H9 (cell line): ENCODE results near the gene MTX1. TPM values are rescaled to one million over a fixed set of nuclear protein-coding genes. Genes with fewer than 3 reads are reported as not detected.
A peak's percentile ranks its signal among the peaks of the same experiment; 100 is the strongest.

ENCODE experiments used
- DNase-seq: peaks from one replicate; pipeline ENCODE4 v3.0.0-alpha.2; 2017
- H2AFZ ChIP-seq: one replicate; pipeline ENCODE4 v1.6.1; 2013; ENCODE audit warnings: mild to moderate bottlenecking, low read length, control low read depth, moderate library complexity
- H2AK5ac ChIP-seq: 2 replicates; pipeline ENCODE4 v1.6.1; 2013; ENCODE audit warnings: low read length, control low read depth, mixed read lengths; ENCODE audit not compliant: insufficient read length
- H2BK120ac ChIP-seq: one replicate; pipeline ENCODE4 v1.6.1; 2013; ENCODE audit warnings: low read depth, mild to moderate bottlenecking, low read length, control low read depth, inconsistent platforms; ENCODE audit not compliant: poor library complexity, severe bottlenecking
- H2BK12ac ChIP-seq: 2 replicates; pipeline ENCODE4 v1.6.1; 2013; ENCODE audit warnings: low read length, control low read depth, mixed read lengths, low read depth; ENCODE audit not compliant: insufficient read length
- H2BK15ac ChIP-seq: 2 replicates; pipeline ENCODE4 v1.6.1; 2013; ENCODE audit warnings: low read depth, low read length, control low read depth
- H2BK20ac ChIP-seq: one replicate; pipeline ENCODE4 v1.6.1; 2013; ENCODE audit warnings: low read depth, mild to moderate bottlenecking, low read length, control low read depth, inconsistent platforms; ENCODE audit not compliant: poor library complexity, severe bottlenecking
- H2BK5ac ChIP-seq: 2 replicates; pipeline ENCODE4 v1.6.1; 2013; ENCODE audit warnings: low read length, control low read depth, mixed read lengths; ENCODE audit not compliant: insufficient read length
- H3K14ac ChIP-seq: 2 replicates; pipeline ENCODE4 v1.6.1; 2013; ENCODE audit warnings: low read length, control low read depth; ENCODE audit not compliant: insufficient read depth
- H3K18ac ChIP-seq: 2 replicates; pipeline ENCODE4 v1.6.1; 2013; ENCODE audit warnings: low read depth, mild to moderate bottlenecking, mixed read lengths, low read length, control low read depth; ENCODE audit not compliant: insufficient read length
- H3K23ac ChIP-seq: 2 replicates; pipeline ENCODE4 v1.6.1; 2013; ENCODE audit warnings: low read length, control low read depth, mixed read lengths, low read depth; ENCODE audit not compliant: insufficient read length
- H3K23me2 ChIP-seq: 2 replicates; pipeline ENCODE4 v1.6.1; 2013; ENCODE audit warnings: low read depth, mild to moderate bottlenecking, mixed read lengths, low read length, control low read depth; ENCODE audit not compliant: insufficient read length, poor library complexity, severe bottlenecking
- H3K27ac ChIP-seq: 2 replicates; pipeline ENCODE4 v1.5.1; 2013; ENCODE audit warnings: low read length, control low read depth, mixed read lengths, low read depth; ENCODE audit not compliant: insufficient read length
- H3K27me3 ChIP-seq: 2 replicates; pipeline ENCODE4 v1.6.1; 2013; ENCODE audit warnings: low read length, control low read depth, inconsistent platforms; ENCODE audit not compliant: insufficient read depth
- H3K4ac ChIP-seq: 2 replicates; pipeline ENCODE4 v1.6.1; 2013; ENCODE audit warnings: low read depth, mild to moderate bottlenecking, control low read depth, inconsistent platforms, low read length, moderate library complexity
- H3K4me1 ChIP-seq: 2 replicates; pipeline ENCODE4 v1.6.1; 2013; ENCODE audit warnings: low read length, control low read depth, inconsistent platforms; ENCODE audit not compliant: insufficient read depth
- H3K4me2 ChIP-seq: 2 replicates; pipeline ENCODE4 v1.6.1; 2013; ENCODE audit warnings: low read length, control low read depth, mixed read lengths; ENCODE audit not compliant: insufficient read length, insufficient read depth
- H3K56ac ChIP-seq: 2 replicates; pipeline ENCODE4 v1.6.1; 2013; ENCODE audit warnings: low read depth, mild to moderate bottlenecking, mixed read lengths, low read length, control low read depth; ENCODE audit not compliant: insufficient read length
- H3K79me1 ChIP-seq: 2 replicates; pipeline ENCODE4 v1.6.1; 2013; ENCODE audit warnings: low read depth, mild to moderate bottlenecking, moderate library complexity, low read length, control low read depth, inconsistent platforms; ENCODE audit not compliant: insufficient read depth, poor library complexity, severe bottlenecking
- H3K79me2 ChIP-seq: 2 replicates; pipeline ENCODE4 v1.6.1; 2013; ENCODE audit warnings: low read length, control low read depth, inconsistent platforms; ENCODE audit not compliant: insufficient read depth
- H3K9ac ChIP-seq: 2 replicates; pipeline ENCODE4 v1.6.1; 2013; ENCODE audit warnings: low read length, control low read depth, mixed read lengths; ENCODE audit not compliant: insufficient read length; ENCODE audit errors: extremely low read depth
- H3K9me3 ChIP-seq: one replicate; pipeline ENCODE4 v1.6.1; 2013; ENCODE audit warnings: low read depth, low read length, inconsistent platforms; ENCODE audit not compliant: control insufficient read depth
- H3T11ph ChIP-seq: one replicate; pipeline ENCODE4 v1.6.1; 2013; ENCODE audit warnings: mild to moderate bottlenecking, low read length, control low read depth, inconsistent platforms
- H4K20me1 ChIP-seq: one replicate; pipeline ENCODE4 v1.6.1; 2013; ENCODE audit not compliant: control insufficient read depth, insufficient read length, insufficient read depth
- H4K5ac ChIP-seq: 2 replicates; pipeline ENCODE4 v1.6.1; 2013; ENCODE audit warnings: low read depth, mild to moderate bottlenecking, mixed read lengths, low read length, control low read depth; ENCODE audit not compliant: insufficient read length
- H4K8ac ChIP-seq: replicated peaks from 2 replicates; pipeline ENCODE4 v1.6.1; 2013; ENCODE audit warnings: low read length, control low read depth, mixed read lengths, low read depth; ENCODE audit not compliant: insufficient read length
- H4K91ac ChIP-seq: 2 replicates; pipeline ENCODE4 v1.6.1; 2013; ENCODE audit warnings: low read depth, mild to moderate bottlenecking, moderate library complexity, mixed read lengths, low read length, control low read depth; ENCODE audit not compliant: insufficient read length
- H3K27ac Mint-ChIP-seq, 3 experiments: 2 replicates in 2 of 3; 3 replicates in 1 of 3; pipeline ENCODE4 v1.8.0; 2020 to 2021; ENCODE audit warnings: mixed read lengths in 3 of 3, mild to moderate bottlenecking in 1 of 3, moderate library complexity in 1 of 3
- H3K27me3 Mint-ChIP-seq: 2 replicates; pipeline ENCODE4 v1.8.0; 2021; ENCODE audit warnings: low read depth, mild to moderate bottlenecking, moderate library complexity, mixed read lengths
- H3K36me3 Mint-ChIP-seq, 3 experiments: 2 replicates in 2 of 3; 3 replicates in 1 of 3; pipeline ENCODE4 v1.8.0; 2020 to 2021; ENCODE audit warnings: low read depth in 3 of 3, mixed read lengths in 3 of 3; ENCODE audit not compliant: insufficient read depth in 1 of 3
- H3K4me1 Mint-ChIP-seq, 2 experiments: 2 replicates each; pipeline ENCODE4 v1.8.0; 2020; ENCODE audit warnings: mixed read lengths in 2 of 2
- H3K4me3 Mint-ChIP-seq, 2 experiments: 2 replicates in 1 of 2; 3 replicates in 1 of 2; pipeline ENCODE4 v1.8.0; 2020 to 2021; ENCODE audit warnings: mild to moderate bottlenecking in 2 of 2, mixed read lengths in 2 of 2, moderate library complexity in 1 of 2
- H3K9me3 Mint-ChIP-seq, 2 experiments: 2 replicates in 1 of 2; 3 replicates in 1 of 2; pipeline ENCODE4 v1.8.0; 2020; ENCODE audit warnings: mild to moderate bottlenecking in 2 of 2, mixed read lengths in 2 of 2, moderate library complexity in 1 of 2
- WGBS: extraction: QIAGEN DNeasy Blood & Tissue Kit; methylation state at CpG from one replicate; pipeline ENCODE4 v1.1.7; 2013; ENCODE audit warnings: missing lambda C conversion rate, low lambda C conversion rate, mixed read lengths; ENCODE audit not compliant: insufficient read length; ENCODE audit errors: extremely low coverage; 5-methylcytosine and 5-hydroxymethylcytosine counted together
- total RNA-seq: library from RNA; stranded (reverse); gene quantifications from 2 replicates; pipeline ENCODE4 v1.2.1, GENCODE V29; 2021
- TF ChIP-seq, protein P1 (sequence below): fragments of 200-600 bp; sonication (generic); conservative IDR thresholded peaks from 3 replicates; pipeline ENCODE4 v1.8.0; 2021; ENCODE audit warnings: antibody characterized with exemption, mild to moderate bottlenecking

Gene MTX1
- total RNA-seq, 1 experiment from 2014 or later, result 45.0 TPM

- no peak overlapping the region for H3T11ph ChIP-seq
- H3K4me1 ChIP-seq, result peaks cover 7% of the 10 kb centered on the region
- H4K5ac ChIP-seq, result no peak overlapping the region
- no peak overlapping the region for H2BK15ac ChIP-seq
- peaks cover 60 to 90% (median 81%) of the 10 kb centered on the region in 3 experiments for H3K36me3 Mint-ChIP-seq
- H2BK120ac ChIP-seq, result no peak overlapping the region
- no peak overlapping the region for H3K27ac ChIP-seq
- no peak overlapping the region for H3K18ac ChIP-seq
- no peak overlapping the region for H2BK12ac ChIP-seq
- no peak overlapping the region for H3K9ac ChIP-seq
- H3K23ac ChIP-seq, result no peak overlapping the region
- no peak for DNase-seq
- H2AK5ac ChIP-seq, result no peak overlapping the region
- H3K27ac Mint-ChIP-seq, result peak overlapping the region in 2 of 3 experiments; percentile 28 to 68; a peak in 2 of 7 replicates
- no peaks in the 10 kb centered on the region for H3K9me3 ChIP-seq
- no peaks in the 10 kb centered on the region; a peak in 1 of 5 replicates for H3K9me3 Mint-ChIP-seq
- H3K79me2 ChIP-seq, result peaks cover 6% of the 10 kb centered on the region; the same call in 1 of the 2 replicates
- H2AFZ ChIP-seq, result no peak overlapping the region
- H3K79me1 ChIP-seq, result no peaks in the 10 kb centered on the region
- no peak overlapping the region for H3K4ac ChIP-seq
- H3K4me1 Mint-ChIP-seq, result peaks cover 19 to 32% of the 10 kb centered on the region in 2 experiments
- TF ChIP-seq, protein P1, sequence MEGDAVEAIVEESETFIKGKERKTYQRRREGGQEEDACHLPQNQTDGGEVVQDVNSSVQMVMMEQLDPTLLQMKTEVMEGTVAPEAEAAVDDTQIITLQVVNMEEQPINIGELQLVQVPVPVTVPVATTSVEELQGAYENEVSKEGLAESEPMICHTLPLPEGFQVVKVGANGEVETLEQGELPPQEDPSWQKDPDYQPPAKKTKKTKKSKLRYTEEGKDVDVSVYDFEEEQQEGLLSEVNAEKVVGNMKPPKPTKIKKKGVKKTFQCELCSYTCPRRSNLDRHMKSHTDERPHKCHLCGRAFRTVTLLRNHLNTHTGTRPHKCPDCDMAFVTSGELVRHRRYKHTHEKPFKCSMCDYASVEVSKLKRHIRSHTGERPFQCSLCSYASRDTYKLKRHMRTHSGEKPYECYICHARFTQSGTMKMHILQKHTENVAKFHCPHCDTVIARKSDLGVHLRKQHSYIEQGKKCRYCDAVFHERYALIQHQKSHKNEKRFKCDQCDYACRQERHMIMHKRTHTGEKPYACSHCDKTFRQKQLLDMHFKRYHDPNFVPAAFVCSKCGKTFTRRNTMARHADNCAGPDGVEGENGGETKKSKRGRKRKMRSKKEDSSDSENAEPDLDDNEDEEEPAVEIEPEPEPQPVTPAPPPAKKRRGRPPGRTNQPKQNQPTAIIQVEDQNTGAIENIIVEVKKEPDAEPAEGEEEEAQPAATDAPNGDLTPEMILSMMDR, result no peak
- H3K27me3 ChIP-seq, result no peaks in the 10 kb centered on the region
- no peak overlapping the region for H2BK5ac ChIP-seq
- no peak overlapping the region for H4K91ac ChIP-seq
- H3K4me2 ChIP-seq, result no peak overlapping the region
- H3K23me2 ChIP-seq, result peaks cover 9% of the 10 kb centered on the region
- H3K14ac ChIP-seq, result no peak overlapping the region
- H4K20me1 ChIP-seq, result peaks cover 5% of the 10 kb centered on the region
- no CpG with 5 or more reads among the region's 5 CpGs for WGBS
- H2BK20ac ChIP-seq, result no peak overlapping the region
- no peak overlapping the region for H4K8ac ChIP-seq
- H3K27me3 Mint-ChIP-seq, result peaks cover 2% of the 10 kb centered on the region
- H3K4me3 Mint-ChIP-seq, result no peak overlapping the region
- H3K56ac ChIP-seq, result no peak overlapping the region
Measured at GRCh38 chr1:155200920-155201319, 7.6 kb upstream of the MTX1 start.
